ENCODE measurements around the gene AGBL1.

AGBL1 gene

DNA sequence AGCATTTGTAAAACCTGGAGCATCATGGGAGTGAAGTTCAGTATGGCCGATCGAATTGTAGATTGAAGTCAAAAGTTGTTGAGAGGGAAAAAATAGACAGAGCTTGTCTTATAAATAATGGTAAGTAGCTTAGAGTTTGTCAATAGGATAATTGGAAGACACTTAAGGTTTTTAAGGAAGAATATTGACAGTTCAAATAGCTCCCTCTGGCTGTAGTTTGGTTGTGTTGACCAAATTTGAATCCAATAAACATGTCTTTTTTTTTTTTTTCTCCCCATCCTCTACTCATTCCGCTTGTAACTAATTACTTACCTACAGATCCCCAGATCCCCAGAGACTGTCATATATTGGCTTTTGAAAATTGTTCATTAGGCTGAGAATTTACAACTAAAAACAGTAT is 677.0 kb downstream of the AGBL1 start:
- no peak for DNase-seq

DNA sequence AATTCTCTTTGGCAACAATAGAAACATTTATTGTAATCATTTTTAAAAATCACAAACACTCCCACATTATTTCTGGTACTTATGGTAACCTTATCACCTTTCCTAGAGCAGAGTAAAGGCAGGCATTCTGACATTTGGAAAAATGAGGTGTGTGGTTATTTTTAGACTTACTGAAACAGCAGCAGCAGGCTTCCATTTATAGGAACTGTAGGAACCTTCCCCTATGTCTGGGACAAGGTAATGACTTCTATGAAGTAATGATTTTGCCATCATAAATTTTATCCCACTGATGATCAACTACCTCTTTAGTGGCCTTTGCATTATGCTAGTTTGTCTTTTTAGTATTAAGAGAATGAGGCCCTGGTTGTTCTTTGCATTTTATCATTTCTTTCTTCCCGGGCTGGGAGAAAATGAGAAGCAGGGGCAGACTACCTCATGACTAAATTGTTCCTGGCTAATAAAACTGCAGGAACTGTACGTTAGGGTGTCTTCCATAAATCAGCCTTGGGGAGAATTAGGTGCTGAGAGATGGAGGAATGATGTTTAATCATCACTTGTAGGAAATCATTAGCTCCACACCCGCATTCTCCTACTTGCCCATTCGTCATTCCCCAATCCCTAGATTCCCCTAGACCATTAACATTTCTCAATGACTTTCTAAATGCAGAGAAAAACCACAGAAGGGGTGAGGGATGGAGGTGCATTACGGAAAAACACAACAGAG is 680.3 kb downstream of the AGBL1 start:
- DNase-seq, result no peak

DNA sequence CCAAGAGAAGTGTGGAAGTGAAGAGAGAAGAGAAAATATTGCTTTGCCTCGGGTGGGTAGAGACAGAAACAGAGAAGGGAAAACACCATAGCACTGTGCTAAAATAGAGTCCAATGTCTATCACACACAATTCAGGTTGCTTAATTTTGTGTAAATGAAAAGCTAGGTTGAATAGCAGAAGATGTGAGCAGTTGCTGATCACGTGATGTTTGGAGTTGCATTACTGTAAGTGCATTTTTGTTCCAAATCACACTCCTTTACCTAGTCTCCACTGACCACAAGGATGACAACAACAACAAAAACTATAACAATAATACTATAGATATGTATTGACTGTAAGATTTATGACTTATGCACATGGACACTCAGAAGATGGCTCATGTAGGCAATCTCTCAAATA is 683.2 kb downstream of the AGBL1 start:
- DNase-seq, result no peak

DNA sequence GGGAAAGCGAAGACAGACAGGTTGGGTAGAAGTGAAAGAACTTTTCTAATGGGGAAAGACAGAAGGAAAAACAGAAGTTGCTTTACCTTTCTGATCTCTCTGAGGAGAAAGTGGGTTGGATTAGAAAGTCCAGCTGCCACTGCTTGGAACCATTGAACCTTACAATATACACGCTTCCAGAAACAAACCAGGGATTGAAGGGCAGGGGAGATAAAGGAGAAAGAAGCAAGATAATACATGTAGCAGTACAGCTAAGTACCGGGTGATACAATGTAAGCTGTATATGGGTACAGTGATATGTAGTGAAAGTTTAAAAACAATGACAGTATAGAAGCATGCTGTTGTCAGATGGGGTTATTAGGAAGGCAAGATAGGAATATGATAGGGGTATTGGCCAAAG is 684.4 kb downstream of the AGBL1 start:
- DNase-seq, result no peak

DNA sequence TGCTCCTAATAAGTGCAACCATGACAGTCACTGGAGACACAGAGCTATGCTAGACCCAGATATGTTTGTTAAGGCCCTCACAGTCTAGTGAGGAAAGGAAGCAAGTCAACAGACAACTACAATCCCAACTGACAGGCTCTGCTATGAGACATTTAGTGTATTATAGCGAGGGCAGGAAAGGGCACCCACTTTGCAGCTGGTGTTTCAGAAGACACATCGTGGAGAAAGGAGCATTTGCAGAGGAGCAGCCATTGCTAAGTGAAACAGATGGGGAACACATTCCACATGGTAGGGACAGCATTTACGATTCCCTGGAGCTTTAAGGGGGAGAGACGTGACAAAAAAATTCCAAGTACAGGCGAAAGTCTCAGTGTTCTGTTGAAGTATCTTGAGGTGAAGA is 685.6 kb downstream of the AGBL1 start:
- DNase-seq, result no peak

DNA sequence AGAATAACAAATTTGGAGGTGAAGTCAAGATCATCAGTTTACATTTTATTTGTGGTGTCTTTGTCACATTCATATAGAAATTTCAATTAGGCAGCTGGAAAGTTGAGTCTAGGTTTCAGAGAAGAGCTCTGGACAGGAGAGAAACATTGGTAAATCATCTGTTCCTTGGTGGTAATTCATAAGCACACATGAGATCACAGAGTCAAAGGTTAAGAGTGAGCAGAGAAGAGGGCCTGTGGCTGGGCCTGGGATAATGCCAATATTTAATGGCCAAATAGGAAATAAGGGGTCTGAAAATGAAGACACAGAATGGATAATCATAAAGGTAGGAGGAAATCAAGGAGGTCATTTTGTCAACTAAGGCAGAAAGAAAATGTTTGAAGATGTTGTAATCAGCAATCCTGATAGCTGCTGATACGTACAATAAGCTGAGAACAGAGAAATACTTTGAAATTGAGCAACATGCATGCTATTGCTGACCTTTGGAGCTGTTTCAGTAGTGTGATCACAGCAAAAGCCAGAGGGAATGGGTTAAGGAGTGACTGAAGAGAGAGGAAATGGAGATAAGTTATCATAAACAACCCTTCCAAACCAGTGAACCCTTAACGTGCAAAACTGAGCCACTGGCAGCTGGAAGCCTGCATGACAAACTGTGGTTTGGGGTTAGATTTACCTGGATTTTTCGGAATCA is 692.8 kb downstream of the AGBL1 start:
- DNase-seq, result no peak

DNA sequence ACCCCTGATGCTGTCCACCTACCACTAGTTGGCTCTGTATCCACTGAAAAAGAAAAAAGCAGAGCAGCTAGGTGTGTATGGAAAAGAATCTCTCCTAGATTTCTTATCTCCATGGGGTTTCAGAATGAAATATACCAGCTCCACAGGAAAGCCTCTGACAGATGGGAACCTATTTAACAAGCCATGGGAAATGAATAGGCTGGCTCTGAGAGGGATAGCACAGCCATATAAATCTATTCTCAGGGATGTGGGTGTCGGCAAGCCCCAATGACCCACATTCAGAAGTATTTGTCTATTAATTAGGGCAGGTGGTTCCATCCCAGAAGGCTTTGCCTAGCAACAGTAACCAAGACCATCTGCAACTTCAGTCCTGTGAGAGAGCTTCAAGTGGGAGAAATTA is 694.1 kb downstream of the AGBL1 start:
- DNase-seq, result no peak

DNA sequence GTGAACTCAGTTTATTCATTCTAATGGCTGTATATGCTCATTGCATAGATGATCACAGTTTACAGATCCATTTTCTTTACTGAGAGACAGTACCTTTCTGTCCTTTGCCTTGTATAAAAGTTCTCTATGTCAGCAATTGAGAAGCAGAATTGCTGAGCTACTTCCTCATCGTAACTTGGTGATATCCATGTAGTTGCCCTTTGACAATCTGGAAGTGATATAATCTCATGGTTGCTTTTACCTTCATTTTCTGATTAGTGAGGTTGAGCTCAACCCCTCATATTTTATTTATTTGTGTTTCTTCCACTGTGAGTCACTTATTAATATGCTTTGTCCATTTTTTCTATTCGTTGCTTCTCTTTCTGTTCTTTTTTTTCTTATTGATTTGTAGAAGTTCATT is 696.5 kb downstream of the AGBL1 start:
- DNase-seq, result no peak

DNA sequence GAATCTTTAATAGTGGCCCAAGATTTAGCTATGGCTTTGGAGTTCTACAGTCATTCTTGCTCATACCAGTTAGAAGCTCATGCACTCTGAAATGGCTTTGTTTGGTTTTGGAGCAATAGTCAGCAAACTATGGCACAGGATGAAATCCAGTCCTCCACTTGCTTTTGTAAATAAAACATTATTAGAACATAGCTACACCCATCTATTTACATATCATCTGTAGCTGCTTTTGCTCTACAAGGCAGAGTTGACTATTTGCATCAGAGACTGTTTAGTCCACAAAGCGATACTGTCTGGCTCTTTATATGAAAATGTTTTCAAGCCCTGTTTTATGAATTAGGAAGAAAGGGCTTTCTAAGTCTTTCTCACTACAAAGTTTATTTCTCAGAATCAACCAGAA is 716.9 kb downstream of the AGBL1 start:
- no peak for DNase-seq

DNA sequence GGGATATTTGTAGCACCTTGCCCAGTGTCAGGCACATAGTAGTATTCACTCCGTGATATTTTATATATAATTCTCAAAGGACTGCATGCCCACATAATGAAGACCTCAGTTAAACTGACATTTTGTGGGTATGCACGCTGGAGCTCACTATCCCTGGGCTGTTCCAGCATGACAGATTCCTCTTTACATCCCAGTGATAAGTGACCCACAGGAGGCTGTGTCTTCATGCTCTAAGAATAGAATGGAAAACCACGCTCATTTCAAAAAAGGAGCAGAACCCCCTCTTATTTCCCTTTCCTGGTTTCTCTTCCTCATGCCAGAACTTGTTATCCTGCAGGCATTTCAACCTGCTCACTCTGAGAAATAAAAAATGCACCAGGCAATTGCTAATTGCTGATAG is 717.5 kb downstream of the AGBL1 start:
- DNase-seq, result no peak

DNA sequence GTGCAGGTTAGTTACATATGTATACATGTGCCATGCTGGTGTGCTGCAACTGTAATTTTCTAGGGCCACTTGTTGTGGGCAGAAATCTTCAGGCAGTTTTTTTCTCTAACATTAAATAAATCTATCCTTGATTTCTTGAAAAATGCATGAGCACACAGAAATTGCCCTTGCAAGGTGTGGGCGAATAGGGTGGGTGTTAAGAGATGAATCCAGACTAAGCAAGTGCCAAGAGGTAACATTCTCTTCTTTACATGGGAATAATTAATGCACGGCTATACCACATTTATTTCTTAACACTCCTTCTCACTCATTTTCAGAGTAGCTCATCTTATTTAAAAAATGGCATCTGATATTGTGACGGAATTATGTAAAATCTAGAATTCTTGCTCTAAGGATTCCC is 719.6 kb downstream of the AGBL1 start:
- no peak for DNase-seq

DNA sequence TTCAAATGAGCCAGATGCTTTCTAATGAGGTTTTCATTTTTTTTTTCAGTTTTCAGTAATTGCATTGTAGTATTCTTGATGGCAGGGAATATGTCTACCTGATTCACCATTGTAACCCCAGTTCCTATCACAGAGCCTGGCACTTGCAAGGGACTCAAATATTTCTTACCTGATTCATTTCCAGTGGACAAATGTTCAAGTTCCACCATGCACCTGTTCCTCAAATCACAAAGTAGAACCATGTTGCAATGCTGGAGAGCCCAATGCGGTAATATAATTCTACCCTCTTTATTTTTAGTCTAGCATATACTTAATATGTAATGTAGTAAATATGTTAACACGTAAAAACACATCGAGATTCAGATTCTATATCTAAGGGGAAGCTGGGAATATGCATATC is 722.6 kb downstream of the AGBL1 start:
- no peak for DNase-seq

DNA sequence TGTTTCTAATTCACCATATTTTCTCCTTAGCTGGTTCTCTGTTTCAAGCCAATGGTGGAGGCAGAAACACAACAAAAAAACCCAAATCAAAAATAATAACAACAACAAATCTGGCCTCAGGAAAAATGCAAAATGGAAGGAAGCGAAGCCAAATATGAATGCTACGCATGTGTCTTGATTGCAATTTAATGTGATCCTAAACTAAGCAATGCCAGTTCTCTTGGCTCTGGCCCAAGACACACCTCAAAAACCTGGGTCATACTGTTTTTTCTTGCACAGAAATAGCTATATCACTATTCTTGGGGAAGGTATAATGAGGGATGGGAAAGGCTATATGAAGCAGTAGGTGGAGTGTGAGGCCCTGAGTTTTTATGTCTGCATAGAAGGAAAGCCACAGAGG is 724.7 kb downstream of the AGBL1 start:
- DNase-seq, result no peak

DNA sequence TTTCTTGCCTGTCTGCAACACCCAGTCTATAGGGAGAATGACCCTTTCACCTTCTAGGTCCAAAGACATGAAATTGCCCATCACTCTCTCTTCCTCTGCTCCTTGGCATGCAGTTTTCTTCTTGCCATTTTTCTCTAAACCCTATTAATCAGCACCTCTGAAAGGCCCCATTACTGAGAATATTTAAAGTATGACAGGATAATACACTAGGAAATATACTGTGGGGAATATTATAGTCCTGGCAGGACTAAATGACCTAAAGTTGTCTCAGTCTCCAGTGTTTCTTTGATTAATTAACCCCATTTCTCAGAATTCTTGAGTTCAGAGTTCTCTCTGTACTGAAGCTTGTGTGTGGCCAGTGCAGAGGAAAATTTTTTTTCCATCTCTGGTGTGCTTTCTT is 730.7 kb downstream of the AGBL1 start:
- no peak for DNase-seq

DNA sequence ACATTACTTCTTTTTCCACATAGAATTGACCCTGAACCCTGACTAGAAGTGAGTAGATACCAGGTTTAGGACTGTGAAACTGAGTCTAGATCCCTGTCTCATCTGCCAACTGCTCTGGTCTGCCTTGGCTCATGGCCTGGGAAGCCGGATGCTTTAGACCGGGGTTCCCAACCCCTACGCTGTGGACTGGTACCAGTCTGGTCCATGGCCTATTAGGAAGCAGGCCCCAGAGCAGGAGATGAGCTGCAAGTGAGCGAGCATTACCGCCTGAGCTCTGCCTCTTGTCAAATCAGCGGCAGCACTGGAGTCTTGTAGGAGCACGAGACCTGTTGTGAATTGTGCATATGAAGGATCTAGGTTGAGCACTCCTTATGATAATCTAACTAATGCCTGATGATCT is 734.2 kb downstream of the AGBL1 start:
- no peak for DNase-seq

DNA sequence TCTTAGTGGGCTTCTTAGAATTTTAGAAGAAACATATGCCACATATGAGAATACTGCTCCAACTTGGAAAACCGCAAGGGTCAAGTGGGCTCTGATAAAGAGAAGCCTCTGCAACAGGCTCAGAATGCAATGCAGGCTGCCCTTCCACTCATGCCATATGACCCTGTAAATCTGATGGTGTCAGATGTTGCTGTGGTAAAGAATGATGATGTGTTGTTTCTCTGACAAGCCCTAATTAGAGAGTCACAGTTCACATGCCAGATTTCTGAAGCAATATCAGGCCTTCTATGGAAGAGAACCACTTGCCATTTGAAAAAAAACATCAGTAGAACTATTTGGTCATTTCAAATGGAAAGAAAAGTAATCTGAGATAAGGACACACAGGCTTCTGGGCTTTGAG is 749.6 kb downstream of the AGBL1 start:
- DNase-seq, result no peak

DNA sequence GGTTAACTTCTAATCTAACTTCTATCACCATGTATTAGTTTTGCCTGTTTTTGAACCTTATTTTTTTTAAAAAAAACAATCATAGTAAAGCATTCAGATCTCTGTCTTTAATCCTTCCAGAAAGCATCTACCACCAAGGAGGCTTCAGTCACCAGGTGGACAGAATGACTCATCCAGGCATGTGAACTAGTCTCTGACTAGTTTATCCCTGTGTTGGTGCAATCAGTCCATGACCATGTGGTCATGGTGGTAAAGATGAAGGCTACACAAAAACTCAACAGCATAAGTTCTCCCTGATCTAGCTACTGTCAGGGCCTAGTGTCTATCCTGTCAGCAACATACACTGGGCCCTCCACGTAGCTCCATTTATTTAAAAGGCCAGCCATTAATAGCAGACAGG is 750.6 kb downstream of the AGBL1 start:
- DNase-seq, result no peak

DNA sequence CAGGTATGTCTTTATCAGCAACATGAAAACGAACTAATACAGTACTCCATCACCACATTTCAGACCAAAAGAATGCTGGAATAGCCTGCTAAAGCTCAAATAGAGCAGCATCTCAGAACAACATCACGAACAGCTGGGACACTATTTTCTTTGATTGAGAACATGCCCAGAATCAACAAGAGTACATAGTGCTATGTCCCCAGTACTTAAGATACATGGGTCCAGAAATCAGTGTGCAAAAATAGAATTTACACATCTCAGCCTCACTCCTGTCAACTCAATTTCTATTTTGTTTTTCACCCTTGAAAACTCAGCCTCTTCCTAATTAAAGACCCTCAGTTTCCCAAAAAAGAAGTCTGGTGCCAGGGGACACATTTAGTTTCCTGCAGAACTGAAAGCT is 753.9 kb downstream of the AGBL1 start:
- DNase-seq, result no peak

DNA sequence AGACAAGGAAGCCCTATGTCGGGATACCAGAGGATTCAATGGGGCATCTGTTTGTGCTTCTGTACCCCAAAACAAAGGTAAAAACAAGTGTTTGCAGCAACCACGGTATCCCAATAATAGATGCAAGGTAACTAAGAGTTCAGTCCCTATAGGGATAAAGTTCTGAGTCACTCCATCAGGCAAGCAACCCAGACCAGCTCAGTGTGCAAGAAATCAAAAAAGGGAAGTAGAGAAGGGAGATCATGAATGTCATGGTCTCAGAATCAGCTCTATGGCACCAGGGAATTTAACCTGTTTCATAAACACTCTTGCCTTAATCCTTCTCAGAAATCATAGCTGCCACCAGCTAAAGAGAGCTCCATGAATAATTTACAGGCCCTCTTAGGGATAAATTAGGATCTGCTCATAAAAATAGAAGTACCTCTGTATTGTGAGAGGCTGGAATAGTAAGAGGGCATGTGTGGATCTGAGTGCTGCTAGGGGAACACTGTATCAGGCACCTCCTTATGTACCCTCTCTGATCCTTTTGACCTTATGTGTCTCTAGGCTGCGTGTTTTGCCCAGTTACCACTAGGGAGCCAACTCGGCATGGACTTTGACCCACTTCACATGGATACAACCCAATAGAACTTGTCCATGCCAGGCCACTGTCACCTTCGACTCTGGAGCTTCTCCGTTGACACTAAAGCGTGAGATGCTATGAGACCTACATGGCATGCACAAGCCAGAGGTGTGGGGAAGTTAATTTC is 754.6 kb downstream of the AGBL1 start:
- DNase-seq, result no peak

DNA sequence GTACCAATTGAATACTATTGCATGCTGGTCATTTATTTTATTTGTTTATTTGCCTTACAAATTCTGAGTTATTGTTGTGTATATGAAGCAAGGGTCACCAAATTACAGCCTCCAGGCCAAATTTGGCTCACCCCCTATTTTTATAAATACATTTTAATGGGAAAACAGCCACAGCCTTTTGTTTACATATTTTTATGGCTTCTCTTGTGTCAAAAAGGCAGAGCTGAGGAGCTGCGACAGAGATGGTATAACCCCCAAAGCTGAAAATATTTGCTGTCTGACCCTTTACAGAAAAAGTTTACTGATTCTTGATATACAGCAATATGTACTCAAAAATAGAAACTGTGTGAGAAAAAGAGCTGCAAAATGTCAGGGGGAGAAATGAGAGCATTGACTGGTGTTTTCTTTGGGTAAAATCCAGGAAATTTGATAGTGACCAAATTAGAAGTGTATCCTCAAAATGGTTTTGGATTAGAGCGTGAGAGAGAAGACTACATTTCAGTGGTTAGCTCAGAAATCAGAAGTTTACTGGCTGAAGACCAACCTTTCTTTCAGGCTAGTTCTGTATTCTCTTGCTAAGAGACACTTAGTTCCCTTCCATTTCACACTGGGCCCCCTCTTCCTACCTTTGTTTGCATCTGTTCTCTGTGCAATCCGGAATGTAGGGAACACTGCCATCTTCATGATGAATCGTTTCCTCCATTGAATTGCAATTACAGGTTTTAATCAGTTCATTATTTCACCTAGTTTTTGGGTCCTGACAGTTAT is 757.8 kb downstream of the AGBL1 start:
- DNase-seq, result no peak

DNA sequence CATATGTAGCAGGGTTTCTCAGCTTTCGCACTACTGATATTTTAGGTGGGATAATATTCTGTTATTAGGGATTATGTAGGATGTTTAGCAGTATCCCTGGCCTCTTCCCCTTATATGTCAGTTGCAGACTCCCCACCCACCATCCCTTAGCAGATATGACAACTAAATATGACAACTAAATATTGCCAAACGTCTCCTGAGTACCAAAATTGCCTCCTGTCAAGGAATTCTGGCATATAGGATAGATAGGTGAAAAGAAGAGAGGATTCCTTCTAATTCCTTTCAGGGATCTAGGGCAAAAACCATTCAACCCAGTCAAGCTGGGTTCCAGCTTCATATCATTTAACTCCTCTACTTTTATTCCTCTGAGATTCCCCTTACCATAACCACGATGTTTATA is 759.8 kb downstream of the AGBL1 start:
- DNase-seq, result no peak

DNA sequence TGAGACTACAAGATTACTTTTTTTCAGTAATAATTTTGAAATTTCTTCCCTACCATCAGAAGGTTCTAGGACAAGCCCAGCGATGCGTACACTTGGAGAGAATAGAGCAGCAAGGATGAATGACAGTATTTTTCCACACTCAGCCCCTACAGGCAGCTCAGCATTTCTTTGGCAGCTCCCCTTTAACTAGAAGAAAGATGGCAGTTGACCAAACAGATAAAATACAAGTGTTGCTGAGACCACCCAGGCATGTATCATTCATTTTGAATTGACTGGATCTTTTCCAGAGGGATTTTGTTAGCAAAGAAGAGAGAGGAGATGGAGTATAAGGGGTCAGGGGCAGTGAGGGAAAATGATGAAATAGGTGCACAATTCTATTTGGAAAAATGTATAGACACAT is 761.3 kb downstream of the AGBL1 start:
- DNase-seq, result no peak

DNA sequence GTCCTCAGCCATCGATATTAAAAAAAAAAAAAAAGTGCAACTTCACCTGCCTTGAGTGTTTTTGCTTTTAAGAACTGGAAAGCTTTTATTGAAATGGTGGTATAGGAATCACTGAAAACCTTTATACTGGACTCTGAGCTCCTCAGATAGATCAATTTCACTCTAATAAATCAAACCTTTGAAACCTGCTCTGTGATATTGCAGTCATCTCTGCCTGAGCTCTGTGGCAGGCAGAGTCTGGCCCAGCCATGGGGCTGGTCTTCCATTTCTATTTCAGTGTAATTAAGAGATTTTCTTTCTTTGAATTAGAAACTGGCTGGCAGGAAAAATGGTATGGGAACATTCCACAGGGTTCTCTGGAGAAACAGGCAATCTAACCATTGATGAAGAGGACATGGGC is 762.5 kb downstream of the AGBL1 start:
- DNase-seq, result no peak

DNA sequence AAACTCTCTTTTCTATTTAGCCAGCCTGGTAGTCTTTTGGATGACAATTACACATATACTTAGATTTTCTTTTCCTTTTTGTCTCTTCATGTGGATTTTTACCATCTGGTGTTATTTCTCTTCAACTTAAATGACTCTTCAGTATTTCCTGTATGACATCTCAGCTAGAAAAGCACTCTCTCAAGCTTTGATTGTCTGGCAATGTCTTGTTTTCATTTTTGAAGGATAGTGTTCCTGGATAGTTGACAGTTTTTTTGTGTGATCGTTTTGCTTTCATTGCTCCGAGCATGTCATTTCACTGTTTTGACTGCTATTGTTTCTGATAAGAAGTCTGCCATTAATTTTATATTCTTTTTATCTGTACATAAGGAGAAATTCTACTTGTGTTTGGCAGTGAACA is 766.4 kb downstream of the AGBL1 start:
- no peak for DNase-seq
